Tibial nerve (tissue), 3 donors: ENCODE data around the gene FXYD3.

Source experiments
- CTCF ChIP-seq, 5 experiments: fragments of 200-600 bp in 3 of 5; fragments of 450-650 bp in 2 of 5; sonication (generic) in 3 of 5; IDR thresholded peaks; one replicate each; pipeline ENCODE4 v1.5.1; 2016 to 2019; ENCODE audit warnings: antibody characterized with exemption in 5 of 5, mild to moderate bottlenecking in 3 of 5, moderate library complexity in 2 of 5
- POLR2A ChIP-seq, 2 donors: fragments of 450-650 bp; IDR thresholded peaks; one replicate each; pipeline ENCODE4 v1.6.1; 2017; ENCODE audit warnings: antibody characterized with exemption in 2 of 2, mild to moderate bottlenecking in 2 of 2, moderate library complexity in 2 of 2

DNA sequence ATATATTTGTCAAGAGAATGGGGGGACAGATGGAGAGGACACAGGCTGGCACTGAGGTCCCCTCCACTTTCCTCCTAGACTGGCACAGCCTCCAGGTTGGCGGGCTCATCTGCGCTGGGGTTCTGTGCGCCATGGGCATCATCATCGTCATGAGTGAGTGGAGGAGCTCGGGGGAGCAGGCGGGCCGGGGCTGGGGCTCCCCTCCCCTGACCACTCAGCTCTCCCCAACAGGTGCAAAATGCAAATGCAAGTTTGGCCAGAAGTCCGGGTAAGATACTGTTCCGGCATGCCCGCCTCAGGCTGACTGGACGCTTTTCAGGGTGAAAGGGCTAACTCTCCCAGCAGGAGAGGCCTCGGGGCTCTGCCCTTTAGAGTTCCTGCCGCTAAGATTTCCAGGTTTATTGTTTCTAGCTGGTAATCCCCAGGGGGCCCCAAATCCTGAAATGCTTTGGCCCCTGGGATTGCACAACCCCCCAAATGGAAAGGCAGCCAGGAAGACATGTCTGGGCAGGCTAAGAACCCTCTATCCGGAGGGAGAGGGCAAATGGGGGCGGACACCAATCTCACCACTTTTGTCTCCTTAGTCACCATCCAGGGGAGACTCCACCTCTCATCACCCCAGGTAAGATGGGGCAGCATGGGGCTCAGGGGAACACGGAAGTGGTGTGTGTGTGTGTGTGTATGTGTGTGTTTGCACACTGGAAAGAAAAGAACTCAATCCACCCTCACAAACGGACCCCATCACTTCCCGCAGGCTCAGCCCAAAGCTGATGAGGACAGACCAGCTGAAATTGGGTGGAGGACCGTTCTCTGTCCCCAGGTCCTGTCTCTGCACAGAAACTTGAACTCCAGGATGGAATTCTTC lies 7.3 kb downstream of the FXYD3 start:
- TF ChIP-seq CTCF (IDR thresholded peaks at IDR 0.05) (no peak), POLR2A (IDR thresholded peaks at IDR 0.05) (no peak)
